Ectodermal cell (in vitro differentiated cells): ENCODE measurements around the gene SH2B2.

Experiments
- H3K27ac ChIP-seq: 2 replicates; pipeline ENCODE4 v1.7.0; 2013; ENCODE audit warnings: mild to moderate bottlenecking, low read depth, low read length; ENCODE audit not compliant: insufficient read depth, poor library complexity, severe bottlenecking
- H3K27me3 ChIP-seq: 2 replicates; pipeline ENCODE4 v1.7.0; 2013; ENCODE audit warnings: mild to moderate bottlenecking, low read length; ENCODE audit not compliant: insufficient read depth, control insufficient read depth, poor library complexity, severe bottlenecking
- H3K36me3 ChIP-seq: one replicate; pipeline ENCODE4 v1.7.0; 2013; ENCODE audit warnings: low read length; ENCODE audit not compliant: control insufficient read depth, insufficient read depth
- H3K4me1 ChIP-seq: one replicate; pipeline ENCODE4 v1.7.0; 2013; ENCODE audit warnings: low read length; ENCODE audit not compliant: control insufficient read depth, insufficient read depth
- H3K4me3 ChIP-seq: 2 replicates; pipeline ENCODE4 v1.7.0; 2013; ENCODE audit warnings: low read depth, low read length, control low read depth; ENCODE audit not compliant: insufficient read depth
- H3K9me3 ChIP-seq: 2 replicates; pipeline ENCODE4 v1.7.0; 2013; ENCODE audit warnings: mild to moderate bottlenecking, low read length, moderate library complexity; ENCODE audit not compliant: control insufficient read depth
- WGBS, 2 experiments: methylation state at CpG; one replicate each; pipeline ENCODE4 v1.1.7; 2013; ENCODE audit warnings: missing lambda C conversion rate in 2 of 2; 5-methylcytosine and 5-hydroxymethylcytosine counted together

The SH2B2 gene

GRCh38 chr7:102287111-102287980 is 678 bp downstream of the SH2B2 start:
- Histone ChIP-seq H3K36me3 (no peaks in the 10 kb centered on the region), H3K9me3 (no peaks in the 10 kb centered on the region), H3K4me3 (peak overlapping the region; percentile 57), H3K4me1 (peaks cover 18% of the 10 kb centered on the region), H3K27me3 (peaks cover 19% of the 10 kb centered on the region), H3K27ac (no peak overlapping the region)
- WGBS, 2 experiments, result 1% methylated on average over 69 of the region's 69 CpGs

DNA sequence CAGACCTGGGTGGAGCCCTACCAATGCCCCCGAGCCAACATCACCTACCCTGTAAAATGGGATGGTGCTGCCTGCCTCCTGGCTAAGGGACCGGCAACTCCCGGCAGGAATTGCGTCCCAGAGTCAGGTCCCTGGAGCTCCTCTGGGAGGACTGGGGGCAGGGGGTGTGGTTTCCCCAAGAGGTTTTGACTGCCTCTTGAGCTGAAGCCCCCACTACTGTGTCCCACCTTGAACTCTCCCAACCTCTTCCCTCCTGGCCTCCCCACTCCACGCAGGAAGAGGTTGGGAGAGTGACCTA is 1.3 kb downstream of the SH2B2 start:
- H3K36me3 ChIP-seq, result no peaks in the 10 kb centered on the region
- peaks cover 19% of the 10 kb centered on the region for H3K27me3 ChIP-seq
- peak overlapping the region; percentile 57 for H3K4me3 ChIP-seq
- H3K4me1 ChIP-seq, result peaks cover 18% of the 10 kb centered on the region
- no peak overlapping the region for H3K27ac ChIP-seq
- H3K9me3 ChIP-seq, result no peaks in the 10 kb centered on the region
- 13% methylated on average over 5 of the region's 5 CpGs for WGBS, 2 experiments

- WGBS, 2 experiments, result 63% methylated on average over 10 of the region's 10 CpGs
- Histone ChIP-seq H3K27ac (no peak overlapping the region), H3K27me3 (peaks cover 19% of the 10 kb centered on the region)
Observed at GRCh38 chr7:102288285-102288930, 1.7 kb downstream of the SH2B2 start.

DNA sequence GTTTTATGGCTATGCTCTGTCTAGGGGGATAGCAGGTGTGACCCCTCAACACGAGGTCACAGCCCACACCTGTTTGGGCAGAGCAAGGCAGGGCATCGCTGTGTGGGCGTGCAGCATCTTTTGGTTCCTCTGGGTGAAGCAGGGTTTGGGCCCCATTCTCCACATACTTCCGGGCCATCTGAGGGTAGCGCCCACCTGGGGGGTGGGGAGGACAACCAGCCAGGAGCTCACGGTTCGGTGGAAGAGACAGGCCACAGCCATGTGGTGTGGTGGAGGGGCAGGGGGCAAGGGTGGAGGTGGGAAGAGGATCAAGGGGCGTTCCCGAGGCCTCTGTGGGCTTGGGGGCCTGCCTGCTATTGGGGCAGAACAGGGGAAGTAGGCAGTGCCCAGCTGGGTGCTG is 2.4 kb downstream of the SH2B2 start:
- Histone ChIP-seq H3K36me3 (no peaks in the 10 kb centered on the region), H3K27ac (no peak overlapping the region), H3K4me1 (peaks cover 25% of the 10 kb centered on the region), H3K4me3 (no peak overlapping the region), H3K27me3 (peaks cover 19% of the 10 kb centered on the region), H3K9me3 (no peaks in the 10 kb centered on the region)
- WGBS, 2 experiments, result 92 to 93% methylated on average over 9 of the region's 9 CpGs

More at GRCh38 chr7:102288285-102288930, 1.7 kb downstream of the SH2B2 start:
- H3K4me1 ChIP-seq, result peaks cover 21% of the 10 kb centered on the region
- H3K36me3 ChIP-seq, result no peaks in the 10 kb centered on the region
- H3K4me3 ChIP-seq, result peak overlapping the region; percentile 57
- no peaks in the 10 kb centered on the region for H3K9me3 ChIP-seq

GRCh38 chr7:102291056-102291915 is 4.6 kb downstream of the SH2B2 start:
- no peak overlapping the region for H3K27ac ChIP-seq
- no peaks in the 10 kb centered on the region for H3K36me3 ChIP-seq
- H3K9me3 ChIP-seq, result no peaks in the 10 kb centered on the region
- H3K27me3 ChIP-seq, result peaks cover 14% of the 10 kb centered on the region
- peaks cover 27% of the 10 kb centered on the region for H3K4me1 ChIP-seq
- WGBS, 2 experiments, result 75 to 80% methylated on average over 18 of the region's 18 CpGs
- no peak overlapping the region for H3K4me3 ChIP-seq

DNA sequence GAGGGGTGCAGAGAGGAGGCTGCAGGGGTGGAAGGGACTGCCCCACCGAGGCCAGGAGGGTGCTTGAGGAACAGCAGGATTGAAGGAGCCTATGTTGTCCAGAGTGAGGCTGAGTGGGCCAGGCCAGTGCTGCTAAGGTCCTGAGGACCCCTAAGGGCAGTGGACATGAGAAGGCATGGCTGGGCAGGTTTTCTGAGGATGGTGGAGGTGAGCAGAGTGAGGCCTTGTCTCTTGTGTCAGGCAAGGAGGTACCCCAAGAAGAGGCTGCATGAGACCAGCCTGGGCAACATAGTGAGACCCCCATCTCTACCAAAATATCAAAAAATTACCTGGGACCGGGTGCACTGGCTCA is 5.2 kb downstream of the SH2B2 start:
- Histone ChIP-seq H3K27me3 (peaks cover 14% of the 10 kb centered on the region), H3K4me3 (no peak overlapping the region), H3K9me3 (no peaks in the 10 kb centered on the region), H3K4me1 (peaks cover 32% of the 10 kb centered on the region), H3K36me3 (no peaks in the 10 kb centered on the region), H3K27ac (no peak overlapping the region)
- 78 to 79% methylated on average over 2 of the region's 2 CpGs for WGBS, 2 experiments

DNA sequence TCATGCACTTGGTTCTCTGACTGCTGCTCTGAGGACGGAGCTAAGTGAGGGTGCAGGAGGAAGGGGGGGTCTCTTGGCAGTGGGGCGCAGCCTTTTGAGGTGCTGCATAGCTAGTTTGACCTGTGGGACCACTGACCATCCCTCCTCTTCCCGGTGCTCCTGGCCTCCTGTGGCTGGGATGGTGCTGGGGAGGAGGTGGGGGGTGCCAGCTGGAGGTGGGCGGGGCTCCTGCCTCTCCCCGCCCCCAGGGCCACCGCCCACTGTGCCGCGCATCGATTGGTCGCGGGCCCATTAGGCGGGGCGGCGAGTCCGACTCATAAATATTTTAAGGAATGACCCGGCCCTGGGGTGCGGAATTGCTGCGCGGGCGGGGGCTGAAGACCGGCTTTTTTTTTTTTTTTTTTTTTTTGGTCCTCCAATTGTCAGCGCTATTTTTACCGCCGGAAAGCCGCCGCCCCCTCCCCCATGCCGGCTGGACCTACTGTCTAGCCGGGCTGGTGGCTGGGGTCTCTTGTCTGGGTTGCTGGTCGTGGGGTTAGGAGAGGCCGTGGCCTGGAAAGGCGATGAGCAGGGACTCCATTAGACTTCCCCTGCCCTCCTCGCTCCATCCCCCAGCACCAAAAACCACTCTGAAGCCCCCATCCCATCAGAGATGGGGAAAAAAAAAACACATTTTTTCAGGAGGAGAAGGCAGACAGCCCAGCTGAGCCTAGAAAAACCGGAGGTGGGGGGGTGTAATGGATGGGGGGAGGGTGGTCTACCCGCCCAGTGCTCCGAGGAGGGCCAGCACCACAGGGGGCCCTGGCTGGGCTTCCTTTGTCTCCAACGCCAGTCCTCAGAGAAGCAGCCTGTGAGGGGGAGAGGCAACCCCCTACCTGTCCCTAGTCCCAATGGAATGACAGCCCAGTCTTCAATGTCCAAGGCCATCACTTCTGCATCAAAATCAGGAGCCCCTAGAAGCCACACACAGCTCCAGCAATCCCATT is 6.4 kb downstream of the SH2B2 start:
- Histone ChIP-seq H3K27ac (no peak overlapping the region), H3K36me3 (no peaks in the 10 kb centered on the region), H3K4me3 (peak overlapping the region; percentile 16), H3K27me3 (peaks cover 6% of the 10 kb centered on the region), H3K9me3 (no peaks in the 10 kb centered on the region), H3K4me1 (peaks cover 27% of the 10 kb centered on the region)
- WGBS, 2 experiments, result 8 to 9% methylated on average over 36 of the region's 36 CpGs

DNA sequence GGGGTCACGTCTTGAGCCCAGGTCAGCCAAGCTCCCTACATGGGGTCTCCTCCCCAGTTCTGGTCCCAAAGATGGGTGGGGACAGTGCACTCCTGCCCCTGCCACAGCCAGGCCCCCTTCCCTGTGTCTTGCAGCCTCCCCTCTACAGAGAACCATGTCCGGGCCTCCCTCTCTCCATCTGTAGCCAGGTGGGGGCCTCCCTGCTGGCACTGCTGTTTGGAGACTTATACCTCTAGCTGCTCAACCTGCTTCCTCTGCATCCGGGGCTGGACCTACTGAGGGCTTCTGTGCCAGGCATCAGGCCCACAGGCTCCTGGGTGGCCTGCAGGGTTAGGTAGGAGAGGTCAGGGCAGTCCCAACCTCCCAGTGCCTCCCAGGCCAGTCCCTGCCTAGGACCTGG is 7.9 kb downstream of the SH2B2 start:
- 95 to 96% methylated on average over 3 of the region's 3 CpGs for WGBS, 2 experiments
- no peak overlapping the region for H3K27ac ChIP-seq
- H3K9me3 ChIP-seq, result no peaks in the 10 kb centered on the region
- peaks cover 25% of the 10 kb centered on the region for H3K4me1 ChIP-seq
- no peak overlapping the region for H3K4me3 ChIP-seq
- H3K36me3 ChIP-seq, result no peaks in the 10 kb centered on the region
- no peaks in the 10 kb centered on the region for H3K27me3 ChIP-seq

GRCh38 chr7:102295346-102296178 is 8.9 kb downstream of the SH2B2 start:
- H3K27ac ChIP-seq, result no peak overlapping the region
- H3K27me3 ChIP-seq, result no peaks in the 10 kb centered on the region
- no peak overlapping the region for H3K4me3 ChIP-seq
- WGBS, 2 experiments, result 74 to 75% methylated on average over 12 of the region's 12 CpGs
- no peaks in the 10 kb centered on the region for H3K9me3 ChIP-seq
- H3K4me1 ChIP-seq, result peaks cover 25% of the 10 kb centered on the region
- no peaks in the 10 kb centered on the region for H3K36me3 ChIP-seq
